ENCODE data around the gene ALOX12B.
"Not testable (repeated sequence)": the region's sequence is repeated elsewhere in the genome, so short reads cannot be mapped to it uniquely, and the experiment has no call there.

Gene ALOX12B

DNA sequence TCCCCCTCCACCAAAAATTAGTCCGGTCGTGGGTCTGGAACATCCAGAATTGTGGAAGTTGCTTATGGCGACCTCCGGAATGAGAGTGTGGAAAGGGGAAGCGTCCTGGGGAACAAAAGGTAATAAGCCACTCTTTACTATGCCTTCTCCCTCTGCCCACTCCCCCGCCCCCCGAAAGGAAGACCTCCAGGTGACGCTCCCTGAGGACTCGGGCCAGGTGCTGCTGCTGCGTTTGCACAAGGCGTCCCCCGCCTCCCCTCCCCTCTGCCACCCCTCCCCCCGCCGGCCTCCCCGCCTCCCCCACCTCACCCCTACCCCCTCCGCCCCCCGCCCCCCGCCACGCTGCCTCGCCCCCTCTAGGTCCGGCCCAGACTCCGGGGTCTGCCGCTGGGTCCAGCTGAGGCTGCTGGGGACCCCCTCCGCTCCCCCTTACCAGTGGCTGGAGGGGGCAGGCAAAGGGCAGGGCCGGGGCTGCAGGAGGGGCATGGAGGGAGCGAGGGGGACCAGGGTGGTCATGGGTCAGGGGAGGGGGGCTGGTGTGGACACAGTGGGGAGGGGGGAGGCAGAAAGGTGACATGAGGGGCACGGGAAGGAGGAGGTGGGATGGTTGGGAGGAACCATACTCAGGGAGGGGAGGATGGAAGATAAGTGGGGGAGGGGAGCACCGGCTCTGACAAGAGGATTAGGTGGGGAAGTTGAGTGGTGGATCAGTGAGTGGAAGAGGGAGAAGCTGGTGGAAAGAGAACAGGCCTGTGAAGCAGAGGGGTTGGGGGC is 23.6 kb downstream of the ALOX12B start:
- DNase-seq (ENCODE audit: low read depth), result no peak

DNA sequence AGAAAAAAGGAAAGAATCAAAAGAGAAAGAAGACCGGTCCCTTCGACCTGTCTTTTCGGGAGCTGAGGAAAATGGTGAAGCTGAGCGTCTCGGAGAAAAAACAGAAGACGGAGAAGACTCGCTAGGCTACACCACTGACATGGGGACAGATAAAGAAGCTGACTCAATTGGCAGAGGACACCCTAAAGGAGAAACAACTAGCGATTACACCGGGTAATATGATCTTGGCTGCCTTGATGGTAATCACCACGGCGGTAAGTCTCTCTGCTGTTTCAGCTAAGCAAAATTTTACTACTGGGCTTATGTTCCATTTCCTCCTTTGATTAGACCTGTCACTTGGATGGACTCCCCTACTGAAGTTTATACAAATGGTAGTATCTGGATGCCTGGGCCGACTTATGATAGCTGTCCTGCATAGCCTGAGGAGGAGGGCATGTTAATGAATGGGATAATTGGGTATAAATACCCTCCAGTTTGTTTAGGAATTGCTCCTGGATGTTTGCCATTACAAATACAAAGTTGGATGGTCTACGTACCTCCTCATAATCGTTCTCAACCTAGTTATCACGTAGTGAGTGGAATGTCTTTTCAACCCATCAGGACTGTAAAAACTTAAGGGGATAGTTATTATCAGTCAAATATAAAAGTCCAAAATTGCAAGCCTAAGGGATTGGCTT is 24.6 kb downstream of the ALOX12B start:
- no peak for DNase-seq (ENCODE audit: low read depth)

DNA sequence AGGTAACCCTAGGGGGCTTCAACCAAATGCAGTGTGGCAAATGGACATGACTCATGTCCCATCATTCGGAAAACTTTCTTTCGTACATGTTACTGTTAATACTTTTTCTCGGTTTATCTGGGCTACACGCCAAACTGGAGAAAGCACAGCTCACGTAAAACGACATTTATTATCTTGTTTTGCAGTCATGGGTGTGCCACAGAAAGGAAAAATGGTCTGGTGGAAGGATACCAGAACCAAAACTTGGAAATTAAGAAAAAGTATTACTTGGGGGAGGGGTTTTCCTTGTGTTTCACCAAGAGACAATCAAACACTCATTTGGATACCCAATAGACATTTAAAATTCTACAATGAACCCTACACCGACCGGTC is 25.1 kb downstream of the ALOX12B start:
- no peak for DNase-seq (ENCODE audit: low read depth)

DNA sequence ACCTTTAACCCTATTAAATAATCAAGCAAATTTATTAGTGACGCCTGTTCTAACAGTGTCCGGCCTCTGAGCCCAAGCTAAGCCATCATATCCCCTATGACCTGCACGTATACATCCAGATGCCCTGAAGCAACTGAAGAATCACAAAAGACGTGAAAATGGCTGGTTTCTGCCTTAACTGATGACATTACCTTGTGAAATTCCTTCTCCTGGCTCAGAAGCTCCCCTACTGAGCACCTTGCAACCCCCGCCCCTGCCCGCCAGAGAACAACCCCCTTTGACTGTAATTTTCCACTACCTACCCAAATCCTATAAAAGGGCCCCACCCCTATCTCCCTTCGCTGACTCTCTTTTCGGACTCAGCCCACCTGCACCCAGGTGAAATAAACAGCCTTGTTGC is 25.7 kb downstream of the ALOX12B start:
- not testable (repeated sequence) for DNase-seq (ENCODE audit: low read depth)

DNA sequence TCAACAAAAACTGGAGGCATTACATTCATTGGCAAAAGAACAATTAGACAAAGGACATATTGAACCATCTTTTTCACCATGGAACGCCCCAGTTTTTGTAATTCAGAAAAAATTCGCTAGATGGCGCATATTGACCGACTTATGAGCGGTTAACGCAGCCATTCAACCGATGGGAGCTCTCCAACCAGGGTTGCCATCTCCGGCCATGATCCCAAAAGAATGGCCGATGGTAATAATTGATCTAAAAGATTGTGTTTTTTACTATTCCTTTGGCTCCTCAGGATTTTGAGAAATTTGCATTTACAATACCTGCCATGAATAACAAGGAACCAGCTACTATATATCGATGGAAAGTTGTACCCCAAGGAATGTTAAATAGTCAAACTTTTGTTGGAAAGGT is 27.2 kb downstream of the ALOX12B start:
- DNase-seq (ENCODE audit: low read depth), result no peak

DNA sequence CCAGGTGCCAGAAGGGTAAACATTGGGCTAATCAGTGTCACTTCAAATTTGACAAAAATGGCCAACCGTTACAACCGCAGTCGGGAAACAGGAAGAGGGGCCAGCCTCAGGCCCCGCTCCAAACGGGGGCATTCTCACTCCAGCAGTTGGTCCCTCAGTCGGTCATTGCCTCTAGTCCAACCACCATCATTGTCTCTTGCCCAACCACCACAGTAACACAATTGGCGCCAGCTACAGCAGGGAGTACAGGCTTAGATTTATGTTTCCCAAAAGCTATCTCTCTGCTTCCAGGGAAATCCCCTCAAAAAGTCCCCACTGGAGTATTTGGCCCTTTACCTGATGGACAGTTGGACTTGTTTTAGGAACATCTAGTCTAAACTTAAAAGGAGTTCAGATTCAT is 28.4 kb downstream of the ALOX12B start:
- no peak for DNase-seq (ENCODE audit: low read depth)

DNA sequence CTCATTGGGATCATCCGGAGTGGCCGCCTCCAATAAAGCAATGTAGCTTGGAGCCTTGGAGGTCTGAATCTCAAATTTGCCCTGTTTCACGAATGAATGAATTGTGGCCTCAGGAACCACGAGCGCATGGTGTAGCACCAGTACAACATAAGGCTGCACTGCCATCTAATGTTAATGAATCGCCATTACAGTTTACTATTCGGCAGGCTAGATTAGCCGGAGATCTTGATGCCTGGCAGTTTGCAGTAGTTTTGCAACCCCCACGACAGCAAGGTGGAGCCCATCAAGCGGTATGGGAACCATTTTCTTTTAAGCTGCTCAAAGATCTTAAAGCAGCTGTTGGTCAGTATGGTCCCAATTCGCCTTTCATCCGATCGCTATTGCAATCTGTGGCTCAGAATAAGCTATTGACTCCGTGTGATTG is 29.8 kb downstream of the ALOX12B start:
- DNase-seq (ENCODE audit: low read depth), result peak; percentile 74

DNA sequence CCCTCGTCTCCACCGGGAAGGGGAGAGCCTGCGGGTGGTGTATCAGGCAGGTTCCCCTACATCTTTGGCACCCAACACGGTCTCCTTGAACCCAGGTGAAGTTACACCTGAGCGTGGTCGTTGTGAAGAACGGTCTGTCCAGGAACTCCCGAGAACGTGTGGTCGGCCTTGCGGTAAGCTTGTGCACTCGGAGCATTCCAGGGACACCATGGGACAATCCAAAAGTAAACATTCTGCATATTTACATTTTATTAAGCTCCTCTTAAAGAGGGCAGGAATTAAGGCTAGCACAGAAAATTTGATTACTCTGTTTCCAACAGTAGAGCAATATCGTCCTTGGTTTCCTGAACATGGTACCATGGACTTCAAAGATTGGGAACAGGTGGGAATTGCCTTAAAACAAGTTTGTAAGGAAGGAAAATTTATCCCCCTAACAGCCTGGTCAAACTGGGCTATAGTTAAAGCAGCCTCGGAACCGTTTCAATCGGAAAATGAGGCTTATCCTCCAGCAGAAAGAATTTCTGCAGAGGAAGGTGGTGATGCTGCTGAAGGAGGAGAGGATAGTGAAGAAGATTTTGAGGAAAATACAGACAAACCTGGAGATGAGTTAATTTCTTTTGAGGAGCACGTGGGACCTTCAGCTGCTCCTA is 30.4 kb downstream of the ALOX12B start:
- DNase-seq (ENCODE audit: low read depth), result no peak

DNA sequence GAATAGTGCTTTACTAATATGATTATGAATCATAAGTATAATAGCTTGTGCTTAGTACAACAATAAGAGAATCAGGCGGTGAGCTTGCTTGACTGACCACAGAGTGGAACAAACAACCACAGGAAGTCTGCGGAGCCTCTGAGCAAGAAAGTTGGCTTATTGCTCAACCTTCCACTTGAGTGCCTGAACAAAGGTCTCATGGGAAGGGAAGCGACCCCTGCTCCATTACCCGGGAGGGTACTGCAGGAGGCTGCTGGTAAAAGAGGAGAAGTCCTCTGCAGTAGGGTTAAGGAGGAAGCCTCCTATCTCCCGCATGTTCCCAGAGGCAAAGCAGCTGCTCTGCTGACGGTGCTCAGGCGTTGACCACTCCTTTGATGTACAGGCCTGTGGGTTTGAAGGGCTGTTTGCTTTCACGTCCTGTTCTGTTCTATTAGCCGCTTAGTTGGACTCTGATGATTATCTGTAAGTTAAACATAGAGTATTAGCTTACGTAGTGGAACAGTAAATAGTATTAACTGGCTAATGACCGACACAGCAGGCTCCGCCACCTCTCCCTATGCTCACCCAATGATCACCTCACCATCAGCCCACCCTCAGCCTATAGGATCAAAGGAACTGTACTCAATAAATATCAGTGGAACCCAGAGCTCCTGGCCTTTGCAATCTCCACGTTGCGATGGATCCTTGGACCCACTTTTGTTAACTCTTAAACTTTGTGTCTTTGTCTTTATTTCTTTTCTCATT is 31.1 kb downstream of the ALOX12B start:
- no peak for DNase-seq (ENCODE audit: low read depth)

DNA sequence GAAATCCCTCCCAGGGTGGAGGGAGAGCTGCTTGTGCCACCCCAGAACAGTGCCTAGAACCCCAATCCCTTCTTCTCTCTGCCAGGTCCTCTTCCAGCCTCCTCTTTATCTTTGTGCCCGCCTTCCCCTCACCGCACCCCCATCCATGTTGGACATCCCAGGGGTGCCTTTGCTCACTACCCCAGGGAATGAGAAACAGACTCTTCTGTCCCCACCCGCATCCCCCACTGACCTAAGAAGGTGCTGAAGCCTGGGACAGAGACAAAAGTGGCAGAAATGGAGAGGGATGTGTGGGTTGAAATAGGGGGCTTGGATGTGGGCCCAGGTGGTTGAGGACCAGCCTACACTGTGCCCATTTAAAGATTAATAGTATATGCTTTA is 31.7 kb downstream of the ALOX12B start:
- DNase-seq (ENCODE audit: low read depth), result no peak

DNA sequence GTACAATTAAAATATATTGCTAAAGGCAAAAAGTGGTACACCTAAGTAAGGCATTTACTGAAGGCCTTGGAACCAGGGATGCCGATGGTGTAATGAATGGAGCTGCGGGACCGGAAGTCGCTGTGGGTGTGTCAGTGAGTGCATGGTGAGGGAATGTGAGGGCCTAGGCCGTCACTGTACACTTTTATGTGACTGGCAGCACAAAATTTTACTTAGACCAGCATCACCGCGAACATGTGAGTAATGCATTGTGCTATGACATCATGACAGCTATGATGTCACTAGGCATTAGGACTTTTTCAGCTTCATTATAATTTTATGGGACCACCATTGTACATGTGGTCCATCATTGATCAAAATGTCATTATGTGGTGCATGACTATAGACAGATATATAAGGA is 33.9 kb downstream of the ALOX12B start:
- no peak for DNase-seq (ENCODE audit: low read depth)

DNA sequence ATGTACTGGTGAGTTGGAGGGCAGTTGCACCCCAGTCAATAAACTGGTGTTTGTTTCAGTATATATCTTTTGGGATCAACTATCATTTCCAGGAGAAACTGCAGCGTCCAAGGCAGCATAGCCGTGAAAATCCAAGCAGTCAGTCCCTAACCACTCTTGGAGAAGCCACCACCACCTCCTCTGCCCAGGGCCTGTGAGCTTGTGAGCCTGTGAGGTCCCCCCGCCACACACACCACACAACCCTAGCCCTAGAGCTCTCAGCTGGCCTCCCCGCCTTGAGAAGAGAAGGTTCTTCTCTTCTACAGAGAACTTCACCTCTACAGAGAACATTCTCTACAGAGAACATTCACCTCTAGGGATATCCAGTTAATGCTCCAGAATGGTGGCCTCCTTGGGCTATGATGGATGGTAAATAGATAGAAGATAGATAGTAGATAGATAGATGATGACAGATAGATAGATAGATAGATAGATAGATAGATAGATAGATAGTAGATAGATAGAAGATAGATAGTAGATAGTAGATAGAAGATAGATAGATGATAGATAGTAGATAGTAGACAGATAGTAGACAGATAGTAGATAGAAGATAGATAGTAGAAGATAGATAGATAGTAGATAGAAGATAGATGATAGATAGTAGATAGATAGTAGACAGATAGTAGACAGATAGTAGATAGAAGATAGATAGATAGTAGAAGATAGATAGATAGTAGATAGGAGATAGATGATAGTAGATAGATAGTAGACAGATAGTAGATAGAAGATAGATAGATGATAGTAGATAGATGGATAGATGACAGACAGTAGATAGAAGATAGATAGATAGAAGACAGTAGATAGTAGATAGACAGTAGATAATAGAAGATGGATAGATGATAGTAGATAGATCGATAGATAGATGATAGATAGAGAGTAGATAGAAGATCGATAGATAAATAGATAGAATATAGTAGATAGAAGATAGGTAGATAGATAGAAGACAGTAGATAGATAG is 35.0 kb downstream of the ALOX12B start:
- no peak for DNase-seq (ENCODE audit: low read depth)

DNA sequence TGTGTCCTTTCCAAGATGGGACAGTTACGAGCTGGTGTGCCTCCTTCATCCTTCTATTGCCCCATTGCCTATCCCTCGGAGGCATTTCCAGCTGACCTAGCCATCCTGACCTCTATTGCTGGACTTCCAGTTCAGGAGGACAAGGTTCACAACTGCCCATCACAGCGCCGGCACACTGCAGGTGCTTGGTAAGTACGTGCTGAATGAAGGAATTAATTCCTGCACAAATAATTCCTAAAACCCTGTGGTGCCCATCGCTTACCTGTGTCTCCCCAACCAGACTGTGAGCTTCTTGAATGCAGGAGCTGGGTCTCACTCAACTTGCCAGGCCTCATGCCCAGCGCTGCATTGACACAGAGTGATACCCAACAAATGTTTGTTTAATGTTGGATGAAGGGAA is 35.7 kb downstream of the ALOX12B start:
- DNase-seq (ENCODE audit: low read depth), result no peak

DNA sequence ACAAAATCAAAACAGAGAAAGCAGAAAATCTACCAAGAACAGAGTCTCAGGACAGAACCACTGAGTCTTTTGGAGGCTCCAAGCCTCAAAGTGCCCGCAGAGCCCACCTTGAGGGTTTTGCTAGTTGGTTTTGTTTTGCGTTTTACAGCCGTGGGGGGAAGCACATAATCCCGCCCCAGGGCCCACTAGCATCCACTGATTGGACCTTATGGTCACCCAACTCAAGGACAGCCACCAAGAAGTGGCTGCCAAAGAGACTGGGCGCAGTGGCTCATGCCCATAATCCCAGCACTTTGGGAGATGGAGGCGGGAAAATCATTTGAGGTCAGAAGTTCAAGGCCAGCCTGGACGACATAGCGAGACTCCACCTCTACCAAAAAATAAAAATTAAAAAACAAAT is 38.8 kb downstream of the ALOX12B start:
- DNase-seq (ENCODE audit: low read depth), result no peak

DNA sequence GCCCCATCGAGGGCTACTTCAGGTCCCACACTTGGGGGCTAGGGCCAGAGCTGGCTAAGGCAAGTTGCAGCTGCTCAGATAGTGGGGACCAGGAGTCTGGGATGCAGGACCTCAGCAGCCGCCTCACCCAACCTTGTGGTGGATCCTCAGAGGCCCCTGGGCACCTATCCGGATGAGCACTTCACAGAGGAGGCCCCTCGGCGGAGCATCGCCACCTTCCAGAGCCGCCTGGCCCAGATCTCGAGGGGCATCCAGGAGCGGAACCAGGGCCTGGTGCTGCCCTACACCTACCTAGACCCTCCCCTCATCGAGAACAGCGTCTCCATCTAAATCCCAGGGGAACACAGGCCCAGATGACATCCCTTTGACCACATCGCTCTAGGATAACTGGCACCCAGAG is 39.3 kb downstream of the ALOX12B start:
- DNase-seq (ENCODE audit: low read depth), result no peak

DNA sequence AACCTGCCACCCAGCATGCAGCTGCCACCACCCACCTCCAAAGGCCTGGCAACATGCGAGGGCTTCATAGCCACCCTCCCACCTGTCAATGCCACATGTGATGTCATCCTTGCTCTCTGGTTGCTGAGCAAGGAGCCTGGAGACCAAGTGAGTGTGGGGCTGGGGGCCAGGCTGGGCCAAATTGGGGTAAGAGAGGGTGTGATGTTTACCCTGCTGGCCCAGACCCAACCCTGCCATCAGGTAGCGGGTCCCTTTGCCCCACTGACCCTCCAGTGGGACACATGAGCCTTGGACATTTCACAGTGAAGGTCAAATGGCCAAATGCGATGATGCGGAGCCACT is 39.8 kb downstream of the ALOX12B start:
- no peak for DNase-seq (ENCODE audit: low read depth)

DNA sequence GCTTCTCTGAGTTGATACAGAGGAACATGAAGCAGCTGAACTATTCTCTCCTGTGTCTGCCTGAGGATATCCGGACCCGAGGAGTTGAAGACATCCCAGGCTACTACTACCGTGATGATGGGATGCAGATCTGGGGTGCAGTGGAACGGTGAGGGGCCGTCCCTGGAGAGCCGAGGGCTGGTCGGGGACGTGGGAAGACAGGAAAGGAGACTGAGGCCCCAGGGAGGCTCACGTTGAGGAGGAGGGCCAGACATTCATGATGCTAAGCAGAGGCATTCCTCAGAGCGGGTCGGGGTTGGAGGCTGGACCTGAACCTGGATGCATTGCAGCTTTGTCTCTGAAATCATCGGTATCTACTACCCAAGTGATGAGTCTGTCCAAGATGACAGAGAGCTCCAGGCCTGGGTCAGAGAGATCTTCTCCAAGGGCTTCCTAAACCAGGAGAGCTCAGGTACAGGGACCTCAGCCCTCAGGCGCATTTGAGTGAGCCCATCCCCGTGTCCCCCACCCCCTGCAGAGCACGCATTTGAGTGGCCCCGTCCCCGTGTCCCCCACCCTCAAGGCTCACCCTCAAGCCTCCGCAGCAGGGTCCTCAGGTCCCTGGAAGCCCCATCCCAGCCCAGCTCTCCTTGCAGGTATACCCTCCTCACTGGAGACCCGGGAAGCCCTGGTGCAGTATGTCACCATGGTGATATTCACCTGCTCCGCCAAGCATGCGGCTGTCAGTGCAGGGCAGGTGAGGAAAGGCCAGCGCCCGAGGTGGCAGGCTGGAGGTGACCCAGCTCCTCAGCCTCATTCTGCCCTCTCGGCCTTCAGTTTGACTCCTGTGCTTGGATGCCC is 40.4 kb downstream of the ALOX12B start:
- DNase-seq (ENCODE audit: low read depth), result no peak

DNA sequence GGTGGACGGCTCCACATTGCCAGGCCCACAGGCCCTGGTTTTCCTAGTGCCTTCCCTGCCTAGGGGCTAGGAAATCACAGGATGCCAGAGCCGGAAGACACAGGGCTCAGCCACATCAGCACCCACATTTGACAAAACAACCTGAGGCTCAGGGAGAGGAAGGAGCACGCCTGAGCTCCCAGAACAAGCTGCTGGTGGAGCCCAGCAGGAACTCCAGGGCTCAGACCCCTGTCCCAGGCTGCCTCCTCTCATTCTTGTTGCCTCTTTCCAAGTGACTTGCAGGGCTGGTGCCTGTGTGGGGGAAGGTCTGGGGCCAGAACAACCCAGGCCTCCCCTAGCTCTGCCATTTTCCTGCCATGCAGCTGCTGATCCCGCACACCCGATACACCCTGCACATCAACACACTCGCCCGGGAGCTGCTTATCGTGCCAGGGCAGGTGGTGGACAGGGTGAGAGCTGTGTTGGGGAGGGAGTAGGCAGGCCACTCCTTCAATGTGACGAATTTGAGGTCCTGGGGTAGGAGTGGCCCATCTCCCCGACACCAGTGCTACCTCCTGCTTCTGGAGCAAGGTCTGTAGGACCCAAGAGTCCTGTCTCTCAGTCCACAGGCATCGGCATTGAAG is 41.1 kb downstream of the ALOX12B start:
- DNase-seq (ENCODE audit: low read depth), result no peak

DNA sequence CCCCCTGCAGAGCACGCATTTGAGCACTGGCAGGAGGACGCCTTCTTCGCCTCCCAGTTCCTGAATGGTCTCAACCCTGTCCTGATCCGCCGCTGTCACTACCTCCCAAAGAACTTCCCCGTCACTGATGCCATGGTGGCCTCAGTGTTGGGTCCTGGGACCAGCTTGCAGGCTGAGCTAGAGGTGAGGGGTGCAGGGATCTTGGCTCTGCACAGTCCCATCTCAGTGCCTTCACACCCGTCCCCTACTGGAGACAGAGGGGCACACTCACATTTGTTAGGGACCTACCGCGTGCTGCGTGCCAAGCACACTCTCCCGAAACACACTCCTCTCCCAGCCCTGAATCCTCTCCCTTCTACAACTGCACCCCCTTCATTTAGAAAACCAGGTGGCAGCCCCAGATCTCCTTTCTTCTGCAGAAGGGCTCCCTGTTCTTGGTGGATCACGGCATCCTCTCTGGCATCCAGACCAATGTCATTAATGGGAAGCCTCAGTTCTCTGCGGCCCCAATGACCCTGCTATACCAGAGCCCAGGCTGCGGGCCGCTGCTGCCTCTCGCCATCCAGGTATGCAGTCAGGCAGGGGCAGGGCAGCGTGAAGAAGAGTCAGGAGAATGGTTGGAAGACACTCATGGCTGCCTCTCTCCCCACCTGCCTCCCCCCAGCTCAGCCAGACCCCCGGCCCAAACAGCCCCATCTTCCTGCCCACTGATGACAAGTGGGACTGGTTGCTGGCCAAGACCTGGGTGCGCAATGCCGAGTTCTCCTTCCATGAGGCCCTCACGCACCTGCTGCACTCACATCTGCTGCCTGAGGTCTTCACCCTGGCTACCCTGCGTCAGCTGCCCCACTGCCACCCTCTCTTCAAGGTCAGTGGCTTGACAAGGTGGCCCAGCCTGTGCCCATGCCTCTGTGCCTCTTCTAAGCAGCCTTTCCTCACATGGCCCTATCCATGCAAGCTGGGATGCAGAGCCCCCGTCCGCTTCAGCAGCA is 42.4 kb downstream of the ALOX12B start:
- no peak for DNase-seq (ENCODE audit: low read depth)

All from HS-5 (cell line).